ES-I3 (cell line): ENCODE results near the gene LDLRAD3.

Experiments
- H3K36me3 ChIP-seq: 2 replicates; pipeline ENCODE4 v1.6.1; 2013; ENCODE audit warnings: mild to moderate bottlenecking, low read length, control low read depth, moderate library complexity; ENCODE audit not compliant: insufficient read depth
- H3K4me1 ChIP-seq: 2 replicates; pipeline ENCODE4 v1.6.1; 2013; ENCODE audit warnings: mild to moderate bottlenecking, control low read depth, low read length; ENCODE audit not compliant: insufficient read depth
- H3K9ac ChIP-seq: 2 replicates; pipeline ENCODE4 v1.6.1; 2013; ENCODE audit warnings: low read depth, mild to moderate bottlenecking, low read length, moderate library complexity
- H3K9me3 ChIP-seq: 2 replicates; pipeline ENCODE4 v1.6.1; 2013; ENCODE audit warnings: mild to moderate bottlenecking, low read length, moderate library complexity; ENCODE audit not compliant: control insufficient read depth, insufficient read depth

Gene LDLRAD3

DNA sequence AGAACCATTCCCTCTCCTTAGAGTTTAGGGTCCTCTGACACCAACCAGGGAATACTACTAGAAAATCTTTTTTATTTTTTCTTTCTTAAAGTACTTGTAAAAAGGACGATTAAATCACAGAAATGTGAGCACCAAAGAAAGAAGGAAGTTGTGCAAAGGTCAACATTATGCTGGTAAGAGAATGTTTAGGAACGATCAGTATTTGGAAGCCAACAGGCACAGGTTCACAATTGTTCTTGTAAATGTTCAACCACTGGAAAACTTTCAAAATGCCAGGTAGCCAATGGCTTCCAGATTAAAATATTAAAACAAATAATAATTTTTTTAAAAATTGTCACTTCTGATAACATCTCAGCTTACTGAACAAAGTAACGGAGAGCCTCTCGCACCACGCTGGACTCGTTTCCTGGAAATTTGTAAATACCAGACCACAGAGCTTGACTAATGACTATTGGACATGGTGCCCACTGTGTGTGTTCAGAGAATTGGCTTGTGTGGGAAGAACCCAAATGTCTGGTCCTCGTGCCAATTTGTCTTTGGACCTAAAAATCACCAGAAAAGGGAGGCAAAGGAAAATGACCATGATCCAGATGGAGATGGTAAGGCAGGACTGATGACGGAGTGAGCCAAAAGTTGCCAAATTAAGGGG is 324.6 kb downstream of the LDLRAD3 start:
- peaks cover 4% of the 10 kb centered on the region; the same call in 1 of the 2 replicates for H3K36me3 ChIP-seq

GRCh38 chr11:36270701-36271100 is 326.8 kb downstream of the LDLRAD3 start:
- Histone ChIP-seq H3K36me3 (peaks cover 4% of the 10 kb centered on the region; the same call in 1 of the 2 replicates), H3K4me1 (no peaks in the 10 kb centered on the region), H3K9me3 (no peaks in the 10 kb centered on the region), H3K9ac (no peak overlapping the region)

More for the DNA sequence above, 324.6 kb downstream of the LDLRAD3 start:
- Histone ChIP-seq H3K4me1 (no peaks in the 10 kb centered on the region), H3K9ac (no peak overlapping the region), H3K9me3 (no peaks in the 10 kb centered on the region)

DNA sequence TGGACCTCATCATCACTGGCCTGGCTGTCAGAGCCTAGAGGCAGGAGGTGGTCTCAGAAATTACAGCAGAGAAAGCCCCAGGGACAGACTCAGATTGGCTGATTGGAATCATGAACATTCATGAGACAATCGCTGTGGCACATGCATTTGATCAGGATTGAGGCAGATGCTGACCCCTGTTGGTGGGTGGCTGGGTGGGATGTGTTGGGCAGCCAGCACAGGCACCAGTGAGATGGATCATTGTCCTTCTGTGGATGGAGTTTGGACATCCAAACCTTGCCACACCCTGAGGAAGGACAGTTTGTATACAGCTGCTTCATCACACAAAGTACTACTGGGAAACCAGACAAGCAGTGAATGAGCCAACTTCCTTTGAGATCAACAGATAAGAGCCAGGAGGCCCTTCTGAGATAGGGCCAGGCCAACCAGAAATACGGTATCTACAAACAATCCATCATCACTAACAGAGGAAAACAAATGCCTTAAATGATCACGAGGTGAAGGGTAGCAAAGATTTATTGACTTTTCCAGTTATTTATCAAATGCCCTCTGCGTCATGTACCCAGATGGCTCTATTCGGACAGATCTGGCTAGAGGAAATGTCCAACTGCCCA is 328.0 kb downstream of the LDLRAD3 start:
- Histone ChIP-seq H3K9ac (no peak overlapping the region), H3K36me3 (peaks cover 4% of the 10 kb centered on the region; the same call in 1 of the 2 replicates), H3K9me3 (no peaks in the 10 kb centered on the region), H3K4me1 (no peaks in the 10 kb centered on the region)

GRCh38 chr11:36273110-36273509 is 329.2 kb downstream of the LDLRAD3 start:
- no peak overlapping the region for H3K9ac ChIP-seq
- no peaks in the 10 kb centered on the region for H3K4me1 ChIP-seq
- peaks cover 4% of the 10 kb centered on the region; the same call in 1 of the 2 replicates for H3K36me3 ChIP-seq
- H3K9me3 ChIP-seq, result no peaks in the 10 kb centered on the region

- peaks cover 4% of the 10 kb centered on the region; the same call in 1 of the 2 replicates for H3K36me3 ChIP-seq
- H3K9me3 ChIP-seq, result no peaks in the 10 kb centered on the region
- H3K4me1 ChIP-seq, result no peaks in the 10 kb centered on the region
- H3K9ac ChIP-seq, result no peak overlapping the region
These were observed 330.6 kb downstream of the LDLRAD3 start for GRCh38 chr11:36274414-36274813.

DNA sequence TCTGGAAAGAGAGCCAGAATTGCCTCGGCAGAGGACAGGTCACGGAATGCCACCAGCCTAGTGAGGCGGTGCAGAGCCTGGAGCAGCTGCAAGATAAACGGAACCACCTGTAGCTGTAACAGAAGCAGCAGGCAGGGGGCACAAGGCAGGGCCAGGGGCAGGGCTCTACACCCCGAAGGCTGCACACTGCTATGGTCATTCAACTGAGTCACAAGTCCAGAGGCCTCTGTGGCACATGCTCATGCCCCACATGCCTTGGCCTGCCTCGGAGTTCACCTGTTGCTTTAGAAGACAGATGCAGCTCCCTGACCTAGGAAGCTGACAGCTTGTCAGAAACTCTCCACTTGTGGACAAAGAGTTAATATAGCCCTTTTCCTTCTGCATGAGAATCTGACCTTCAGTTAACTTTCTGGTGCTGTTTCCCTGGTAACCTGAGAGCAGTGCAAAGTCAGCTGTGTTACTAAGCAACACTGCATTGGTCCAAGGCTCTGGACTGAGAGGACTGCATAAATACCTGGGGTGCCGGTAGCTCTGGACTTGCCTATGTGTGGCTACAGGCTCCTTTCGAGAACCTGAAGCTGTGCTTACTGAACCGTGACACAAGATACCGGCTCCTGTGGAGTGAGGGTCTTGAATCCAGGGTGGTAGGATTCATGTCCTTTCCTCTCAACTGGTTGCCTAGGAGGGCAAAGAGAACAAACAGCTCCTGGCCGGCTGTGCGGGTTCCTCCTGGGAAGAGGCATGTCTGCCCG is 334.8 kb downstream of the LDLRAD3 start:
- Histone ChIP-seq H3K4me1 (no peaks in the 10 kb centered on the region), H3K9me3 (no peaks in the 10 kb centered on the region)

DNA sequence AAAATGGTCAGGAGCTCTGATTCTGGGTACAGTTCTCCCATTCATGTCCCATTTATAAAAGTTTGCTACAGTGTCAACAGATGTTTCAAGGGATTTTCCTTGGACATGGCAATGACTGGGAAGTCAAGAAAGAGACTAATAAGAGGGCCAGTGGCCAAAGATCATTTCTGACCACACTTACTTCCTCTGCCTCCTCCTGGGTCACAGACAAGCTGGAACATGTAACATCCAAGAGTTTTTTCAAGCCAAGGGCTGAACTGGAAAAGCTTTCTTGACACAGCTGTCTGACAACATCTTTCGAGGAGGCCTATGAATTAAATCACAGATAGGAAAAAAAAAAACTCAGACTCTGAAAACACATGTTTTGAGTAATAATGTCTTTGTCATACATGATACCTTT is 336.7 kb downstream of the LDLRAD3 start:
- H3K36me3 ChIP-seq, result no peaks in the 10 kb centered on the region
- no peaks in the 10 kb centered on the region for H3K9me3 ChIP-seq
- no peaks in the 10 kb centered on the region for H3K4me1 ChIP-seq
- no peak overlapping the region for H3K9ac ChIP-seq

More for the DNA sequence above, 334.8 kb downstream of the LDLRAD3 start:
- Histone ChIP-seq H3K36me3 (no peaks in the 10 kb centered on the region), H3K9ac (no peak overlapping the region)
